ENCODE data around the gene ROMO1.

DNA sequence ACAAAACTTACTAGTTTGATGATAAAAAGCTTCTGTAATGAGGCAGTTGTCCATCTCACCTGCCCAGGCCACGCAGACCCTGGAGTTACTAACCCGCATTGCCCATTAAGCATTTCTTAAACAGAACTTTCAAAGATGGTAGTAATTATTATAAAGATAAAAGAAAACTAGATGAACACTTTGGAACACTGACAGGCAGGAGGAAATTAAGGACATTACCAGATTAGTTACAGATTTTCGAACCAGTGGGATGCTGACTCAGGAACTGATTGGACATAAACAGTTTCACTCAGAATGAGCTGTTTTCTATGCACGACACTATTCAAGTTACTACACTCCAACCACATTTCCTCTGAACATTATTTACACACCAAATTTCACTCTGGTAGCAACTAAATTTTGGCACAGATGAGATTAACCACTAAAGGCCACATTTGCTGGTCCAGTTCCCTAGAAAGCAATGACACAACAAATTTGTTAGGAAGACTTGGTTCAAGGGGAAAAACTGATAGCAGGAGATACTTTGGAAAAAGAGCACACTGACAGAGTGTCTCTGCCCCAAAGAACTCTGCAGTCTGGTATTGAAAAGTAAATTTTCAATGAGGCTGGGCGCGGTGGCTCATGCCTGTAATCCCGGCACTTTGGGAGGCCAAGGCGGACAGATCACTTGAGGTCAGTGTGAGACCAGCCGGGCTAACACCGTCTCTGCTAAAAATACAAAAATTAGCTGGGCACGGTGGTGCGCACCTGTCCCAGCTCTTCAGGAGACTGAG, 3.0 kb downstream of the ROMO1 start:
- no peak for TF ChIP-seq TCF3 (IDR thresholded peaks at IDR 0.05; ENCODE audit: borderline replicate concordance, insufficient read depth, low read depth, low read length)
- TF ChIP-seq, protein P1, sequence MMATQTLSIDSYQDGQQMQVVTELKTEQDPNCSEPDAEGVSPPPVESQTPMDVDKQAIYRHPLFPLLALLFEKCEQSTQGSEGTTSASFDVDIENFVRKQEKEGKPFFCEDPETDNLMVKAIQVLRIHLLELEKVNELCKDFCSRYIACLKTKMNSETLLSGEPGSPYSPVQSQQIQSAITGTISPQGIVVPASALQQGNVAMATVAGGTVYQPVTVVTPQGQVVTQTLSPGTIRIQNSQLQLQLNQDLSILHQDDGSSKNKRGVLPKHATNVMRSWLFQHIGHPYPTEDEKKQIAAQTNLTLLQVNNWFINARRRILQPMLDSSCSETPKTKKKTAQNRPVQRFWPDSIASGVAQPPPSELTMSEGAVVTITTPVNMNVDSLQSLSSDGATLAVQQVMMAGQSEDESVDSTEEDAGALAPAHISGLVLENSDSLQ (IDR thresholded peaks at IDR 0.05) = no peak

Data from GM12878 (cell line).